Measurements from ENCODE around the gene PCDHGC4.

Gene PCDHGC4

DNA sequence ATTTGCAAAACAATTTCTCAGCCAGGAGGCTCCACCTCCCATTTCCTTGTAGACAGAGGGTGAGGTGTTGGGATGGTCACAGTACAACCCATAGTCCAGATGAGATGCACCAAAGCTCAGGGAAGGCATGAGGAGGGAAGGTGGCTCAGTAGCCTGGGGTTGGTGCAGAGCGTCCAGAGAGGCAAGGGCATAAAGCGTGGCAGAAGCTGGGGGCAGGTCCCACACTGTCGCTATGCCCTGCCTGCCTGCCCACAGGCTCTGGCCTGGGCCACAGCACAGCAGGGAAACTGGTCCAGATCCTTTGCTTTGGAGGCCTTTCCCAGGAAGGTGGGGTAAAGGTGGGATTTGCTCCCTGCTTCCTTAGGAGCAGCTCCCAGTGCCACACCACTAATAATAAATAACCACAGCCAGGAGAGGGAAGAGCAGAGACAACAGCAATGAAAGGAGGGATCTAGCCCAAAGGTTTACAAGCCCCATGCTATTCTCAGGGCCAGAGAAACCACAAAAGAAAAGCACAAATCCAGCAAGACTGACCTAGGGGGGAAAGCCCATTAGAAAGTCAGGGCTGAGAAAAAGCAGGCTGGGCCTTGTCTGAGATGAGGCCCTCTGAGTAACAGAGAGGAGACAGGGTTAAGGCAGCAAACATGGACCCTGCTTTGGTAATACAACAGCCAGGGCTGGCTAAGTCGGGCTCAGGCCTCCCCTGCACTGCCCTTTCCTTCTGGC, 31.3 kb downstream of the PCDHGC4 start:
- in situ Hi-C loops (cut with MboI; ENCODE audit: low sequenced_read_pairs, unreplicated experiment), result no loop called here
- no peak for DNase-seq (ENCODE audit: low spot score)
- TF ChIP-seq, protein P1, sequence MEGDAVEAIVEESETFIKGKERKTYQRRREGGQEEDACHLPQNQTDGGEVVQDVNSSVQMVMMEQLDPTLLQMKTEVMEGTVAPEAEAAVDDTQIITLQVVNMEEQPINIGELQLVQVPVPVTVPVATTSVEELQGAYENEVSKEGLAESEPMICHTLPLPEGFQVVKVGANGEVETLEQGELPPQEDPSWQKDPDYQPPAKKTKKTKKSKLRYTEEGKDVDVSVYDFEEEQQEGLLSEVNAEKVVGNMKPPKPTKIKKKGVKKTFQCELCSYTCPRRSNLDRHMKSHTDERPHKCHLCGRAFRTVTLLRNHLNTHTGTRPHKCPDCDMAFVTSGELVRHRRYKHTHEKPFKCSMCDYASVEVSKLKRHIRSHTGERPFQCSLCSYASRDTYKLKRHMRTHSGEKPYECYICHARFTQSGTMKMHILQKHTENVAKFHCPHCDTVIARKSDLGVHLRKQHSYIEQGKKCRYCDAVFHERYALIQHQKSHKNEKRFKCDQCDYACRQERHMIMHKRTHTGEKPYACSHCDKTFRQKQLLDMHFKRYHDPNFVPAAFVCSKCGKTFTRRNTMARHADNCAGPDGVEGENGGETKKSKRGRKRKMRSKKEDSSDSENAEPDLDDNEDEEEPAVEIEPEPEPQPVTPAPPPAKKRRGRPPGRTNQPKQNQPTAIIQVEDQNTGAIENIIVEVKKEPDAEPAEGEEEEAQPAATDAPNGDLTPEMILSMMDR (IDR thresholded peaks at IDR 0.05; ENCODE audit: borderline replicate concordance, control extremely low read depth, extremely low read depth, insufficient read depth, missing control alignments), result no peak

DNA sequence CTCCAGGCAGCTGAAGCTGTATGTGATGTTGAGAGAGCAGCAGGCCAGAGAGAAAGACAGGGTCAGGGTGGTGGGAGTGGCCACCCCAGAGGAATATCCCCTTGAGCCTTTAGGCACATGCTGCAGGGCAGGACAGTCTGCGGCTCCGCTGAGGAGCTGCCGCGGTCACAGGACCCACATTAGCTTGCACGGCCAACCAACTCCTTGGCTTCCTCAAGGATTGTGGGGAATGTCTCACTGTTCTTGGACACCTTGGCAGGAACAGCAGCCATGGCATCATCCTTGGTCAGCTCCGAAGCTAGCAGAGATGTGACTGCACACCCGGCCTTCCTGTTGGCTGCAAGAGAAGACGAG, 31.8 kb downstream of the PCDHGC4 start:
- no peak for DNase-seq (ENCODE audit: low spot score)
- in situ Hi-C loops (cut with MboI; ENCODE audit: low sequenced_read_pairs, unreplicated experiment), result no loop called here
- TF ChIP-seq, protein P1 (IDR thresholded peaks at IDR 0.05; ENCODE audit: borderline replicate concordance, control extremely low read depth, extremely low read depth, insufficient read depth, missing control alignments), result no peak

DNA sequence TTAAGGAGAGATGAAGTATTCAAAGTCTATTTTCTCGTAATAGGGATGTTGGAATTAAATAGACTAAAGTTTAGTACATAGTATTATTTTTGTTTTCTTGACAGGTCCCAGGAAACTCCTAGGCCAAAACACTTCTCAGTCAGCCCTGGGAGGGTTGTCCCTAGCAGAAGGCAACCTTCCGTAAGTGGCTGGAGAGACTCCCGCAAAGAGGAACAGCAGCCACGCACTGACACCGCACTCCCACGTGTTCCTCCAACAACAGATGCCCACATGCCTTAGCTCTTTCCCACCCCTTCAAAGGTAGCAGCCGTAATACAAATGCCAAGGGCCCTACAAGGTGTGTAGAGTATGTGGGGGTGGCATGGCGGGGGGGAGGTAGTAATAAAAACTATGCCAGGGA, 32.5 kb downstream of the PCDHGC4 start:
- TF ChIP-seq, protein P1 (IDR thresholded peaks at IDR 0.05; ENCODE audit: borderline replicate concordance, control extremely low read depth, extremely low read depth, insufficient read depth, missing control alignments), result no peak
- no peak for DNase-seq (ENCODE audit: low spot score)
- in situ Hi-C loops (cut with MboI; ENCODE audit: low sequenced_read_pairs, unreplicated experiment), result no loop called here

DNA sequence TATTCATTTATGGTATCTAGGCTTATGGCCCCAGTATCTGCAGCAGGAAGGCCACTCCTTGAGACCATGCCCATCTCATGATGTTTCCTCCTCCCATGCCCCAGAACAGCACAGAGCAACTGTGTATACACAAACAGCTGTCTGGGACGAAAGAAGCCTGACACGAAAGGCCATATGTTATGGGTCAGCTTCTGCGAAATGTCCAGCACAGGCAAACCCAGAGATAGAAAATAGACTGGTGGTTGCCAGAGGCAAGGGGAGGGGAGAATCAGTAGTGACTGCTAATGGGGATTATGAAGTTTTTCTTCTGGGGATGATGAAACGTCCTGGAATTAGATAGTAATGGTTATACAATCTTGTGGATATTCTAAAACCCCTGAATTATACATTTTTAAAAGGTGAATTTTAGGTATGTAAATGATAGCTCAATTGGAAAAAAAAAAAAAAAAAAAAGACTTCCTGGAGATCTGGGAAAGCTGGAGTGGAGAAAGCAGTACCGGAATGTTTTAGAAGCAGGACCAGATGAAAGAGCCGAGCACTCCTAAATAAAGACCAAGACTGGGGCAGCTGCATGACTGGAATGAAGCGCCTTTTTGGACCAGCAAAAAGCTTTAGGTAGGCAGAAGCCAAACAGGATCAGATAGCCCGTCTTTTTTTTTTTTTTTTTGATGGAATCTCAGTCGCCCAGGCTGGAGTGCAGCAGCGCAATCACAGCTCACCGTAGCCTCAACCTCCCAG, 33.2 kb downstream of the PCDHGC4 start:
- DNase-seq (ENCODE audit: low spot score), result no peak
- in situ Hi-C loops (cut with MboI; ENCODE audit: low sequenced_read_pairs, unreplicated experiment), result no loop called here
- TF ChIP-seq, protein P1 (IDR thresholded peaks at IDR 0.05; ENCODE audit: borderline replicate concordance, control extremely low read depth, extremely low read depth, insufficient read depth, missing control alignments), result no peak

DNA sequence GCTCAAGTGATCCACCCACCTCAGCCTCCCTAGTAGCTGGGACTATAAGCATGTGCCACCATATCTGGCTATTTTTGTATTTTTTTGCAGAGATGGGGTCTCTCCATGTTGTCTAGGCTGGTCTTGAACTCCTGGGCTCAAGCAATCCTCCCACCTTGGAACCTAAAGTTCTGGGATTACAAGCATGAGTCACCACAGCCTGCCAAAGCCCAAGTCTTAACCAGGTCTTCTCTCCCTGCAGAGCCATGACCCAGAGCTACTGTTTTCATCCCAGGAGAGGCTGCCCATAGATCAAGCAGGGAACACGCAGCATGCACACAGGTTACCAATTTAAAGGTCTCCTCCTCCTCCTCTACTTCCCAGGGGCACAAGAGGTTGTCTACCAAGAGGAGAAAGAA, 33.8 kb downstream of the PCDHGC4 start:
- DNase-seq (ENCODE audit: low spot score), result no peak
- TF ChIP-seq, protein P1 (IDR thresholded peaks at IDR 0.05; ENCODE audit: borderline replicate concordance, control extremely low read depth, extremely low read depth, insufficient read depth, missing control alignments), result no peak
- in situ Hi-C loops (cut with MboI; ENCODE audit: low sequenced_read_pairs, unreplicated experiment), result no loop called here

DNA sequence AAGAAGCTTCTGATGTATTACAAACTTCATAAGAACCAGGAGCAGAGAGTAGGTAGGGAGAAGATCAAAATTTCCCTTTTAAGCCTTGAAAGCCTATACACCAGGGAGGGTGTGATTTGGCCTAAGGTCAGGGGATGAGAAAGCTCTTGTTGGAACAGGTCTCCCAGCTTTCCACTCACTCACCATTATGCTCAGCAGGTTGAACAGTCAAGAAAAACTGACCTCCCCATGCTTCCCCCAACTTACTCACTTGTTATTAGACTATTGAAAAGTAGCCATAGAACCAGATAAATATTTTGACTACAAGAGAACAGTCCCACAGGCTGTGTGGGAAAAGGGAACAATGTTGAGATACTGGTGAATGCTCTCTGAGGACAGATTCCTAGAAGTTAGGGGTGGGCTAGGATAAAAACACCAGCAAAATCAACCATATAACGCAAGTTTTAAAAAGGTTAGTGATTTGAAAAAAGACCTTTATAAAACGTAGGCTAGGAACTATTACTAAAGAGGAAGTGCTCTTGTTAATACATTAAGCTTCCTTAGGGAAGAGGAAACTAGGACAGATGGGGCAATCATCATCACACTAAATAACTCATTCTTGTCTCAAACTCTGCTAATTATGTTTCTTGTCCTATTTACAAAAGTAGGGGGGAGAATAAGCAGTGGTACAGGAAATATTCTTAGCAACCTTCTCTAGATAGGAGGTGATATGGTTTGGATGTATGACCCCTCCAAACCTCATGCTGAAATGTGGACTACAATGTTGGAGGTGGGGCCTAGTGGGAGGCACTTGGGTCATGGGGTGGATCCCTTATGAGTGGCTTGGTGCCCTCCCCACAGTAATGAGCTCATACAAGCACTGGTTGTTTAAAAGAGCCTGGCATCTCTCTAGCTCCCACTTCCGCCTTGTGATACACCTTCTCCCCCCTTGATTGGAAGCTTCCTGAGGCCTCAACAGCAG, 35.1 kb downstream of the PCDHGC4 start:
- in situ Hi-C loops (cut with MboI; ENCODE audit: low sequenced_read_pairs, unreplicated experiment), result no loop called here
- DNase-seq (ENCODE audit: low spot score), result no peak
- TF ChIP-seq, protein P1 (IDR thresholded peaks at IDR 0.05; ENCODE audit: borderline replicate concordance, control extremely low read depth, extremely low read depth, insufficient read depth, missing control alignments), result no peak

Data from GM13976 (cell line).